Measurements from ENCODE around the gene JPT2.
"Not testable (repeated sequence)": the region's sequence is repeated elsewhere in the genome, so short reads cannot be mapped to it uniquely, and the experiment has no call there.

Gene JPT2

GRCh38 chr16:1713933-1714332 lies 35.9 kb downstream of the JPT2 start:
- Histone ChIP-seq H3K36me3 (ENCODE audit: control insufficient read depth in 2 of 2, insufficient read depth in 2 of 2, low read length in 2 of 2) (peaks cover 0 to 2% of the 10 kb centered on the region in 2 donors), H3K27ac (ENCODE audit: low read depth in 2 of 2, low read length in 2 of 2) (peak overlapping the region in 1 of 2 donors; percentile 65), H3K9ac (ENCODE audit: low read depth in 1 of 2, low read length in 2 of 2) (peak overlapping the region in 1 of 2 donors; percentile 41), H3K4me1 (ENCODE audit: control insufficient read depth in 2 of 2, insufficient read depth in 2 of 2, low read length in 2 of 2) (no peaks in the 10 kb centered on the region), H3K27me3 (ENCODE audit: control insufficient read depth in 2 of 2, insufficient read depth in 2 of 2, low read length in 2 of 2) (no peaks in the 10 kb centered on the region), H3K9me3 (ENCODE audit: control insufficient read depth in 2 of 2, low read length in 2 of 2) (no peaks in the 10 kb centered on the region), H3K4me3 (ENCODE audit: low read length in 2 of 2) (peak overlapping the region in 1 of 2 donors; percentile 42)

- Histone ChIP-seq H3K27me3 (ENCODE audit: control insufficient read depth in 2 of 2, insufficient read depth in 2 of 2, low read length in 2 of 2) (no peaks in the 10 kb centered on the region), H3K4me3 (ENCODE audit: low read length in 2 of 2) (no peak overlapping the region), H3K36me3 (ENCODE audit: control insufficient read depth in 2 of 2, insufficient read depth in 2 of 2, low read length in 2 of 2) (peaks cover 0 to 2% of the 10 kb centered on the region in 2 donors), H3K9ac (ENCODE audit: low read depth in 1 of 2, low read length in 2 of 2) (no peak overlapping the region), H3K4me1 (ENCODE audit: control insufficient read depth in 2 of 2, insufficient read depth in 2 of 2, low read length in 2 of 2) (no peaks in the 10 kb centered on the region), H3K9me3 (ENCODE audit: control insufficient read depth in 2 of 2, low read length in 2 of 2) (no peaks in the 10 kb centered on the region), H3K27ac (ENCODE audit: low read depth in 2 of 2, low read length in 2 of 2) (no peak overlapping the region)
These were observed 37.1 kb downstream of the JPT2 start for GRCh38 chr16:1715220-1715619.

- not testable (repeated sequence) for H3K4me1 ChIP-seq (ENCODE audit: control insufficient read depth in 2 of 2, insufficient read depth in 2 of 2, low read length in 2 of 2); H3K9ac ChIP-seq (ENCODE audit: low read depth in 1 of 2, low read length in 2 of 2); H3K9me3 ChIP-seq (ENCODE audit: control insufficient read depth in 2 of 2, low read length in 2 of 2); H3K4me3 ChIP-seq (ENCODE audit: low read length in 2 of 2); H3K27ac ChIP-seq (ENCODE audit: low read depth in 2 of 2, low read length in 2 of 2); H3K27me3 ChIP-seq (ENCODE audit: control insufficient read depth in 2 of 2, insufficient read depth in 2 of 2, low read length in 2 of 2); H3K36me3 ChIP-seq (ENCODE audit: control insufficient read depth in 2 of 2, insufficient read depth in 2 of 2, low read length in 2 of 2)
These were observed 40.2 kb downstream of the JPT2 start for GRCh38 chr16:1718236-1718635.

- not testable (repeated sequence) for H3K4me3 ChIP-seq (ENCODE audit: low read length in 2 of 2); H3K9me3 ChIP-seq (ENCODE audit: control insufficient read depth in 2 of 2, low read length in 2 of 2); H3K36me3 ChIP-seq (ENCODE audit: control insufficient read depth in 2 of 2, insufficient read depth in 2 of 2, low read length in 2 of 2); H3K9ac ChIP-seq (ENCODE audit: low read depth in 1 of 2, low read length in 2 of 2); H3K27ac ChIP-seq (ENCODE audit: low read depth in 2 of 2, low read length in 2 of 2); H3K27me3 ChIP-seq (ENCODE audit: control insufficient read depth in 2 of 2, insufficient read depth in 2 of 2, low read length in 2 of 2)
- H3K4me1 ChIP-seq (ENCODE audit: control insufficient read depth in 2 of 2, insufficient read depth in 2 of 2, low read length in 2 of 2): peaks cover 2 to 10% of the 10 kb centered on the region in 2 donors
These were observed 41.6 kb downstream of the JPT2 start for GRCh38 chr16:1719559-1720229.

GRCh38 chr16:1721372-1721771 lies 43.3 kb downstream of the JPT2 start:
- no peaks in the 10 kb centered on the region for H3K9me3 ChIP-seq (ENCODE audit: control insufficient read depth in 2 of 2, low read length in 2 of 2)
- peaks cover 2 to 10% of the 10 kb centered on the region in 2 donors for H3K4me1 ChIP-seq (ENCODE audit: control insufficient read depth in 2 of 2, insufficient read depth in 2 of 2, low read length in 2 of 2)
- H3K27ac ChIP-seq (ENCODE audit: low read depth in 2 of 2, low read length in 2 of 2): no peak overlapping the region
- no peaks in the 10 kb centered on the region for H3K27me3 ChIP-seq (ENCODE audit: control insufficient read depth in 2 of 2, insufficient read depth in 2 of 2, low read length in 2 of 2)
- peaks cover 4 to 10% of the 10 kb centered on the region in 2 donors for H3K36me3 ChIP-seq (ENCODE audit: control insufficient read depth in 2 of 2, insufficient read depth in 2 of 2, low read length in 2 of 2)
- H3K4me3 ChIP-seq (ENCODE audit: low read length in 2 of 2): no peak overlapping the region
- H3K9ac ChIP-seq (ENCODE audit: low read depth in 1 of 2, low read length in 2 of 2): no peak overlapping the region

- Histone ChIP-seq H3K4me1 (ENCODE audit: control insufficient read depth in 2 of 2, insufficient read depth in 2 of 2, low read length in 2 of 2) (peaks cover 2 to 10% of the 10 kb centered on the region in 2 donors), H3K36me3 (ENCODE audit: control insufficient read depth in 2 of 2, insufficient read depth in 2 of 2, low read length in 2 of 2) (peaks cover 14 to 24% of the 10 kb centered on the region in 2 donors), H3K27me3 (ENCODE audit: control insufficient read depth in 2 of 2, insufficient read depth in 2 of 2, low read length in 2 of 2) (no peaks in the 10 kb centered on the region), H3K9me3 (ENCODE audit: control insufficient read depth in 2 of 2, low read length in 2 of 2) (no peaks in the 10 kb centered on the region), H3K4me3 (ENCODE audit: low read length in 2 of 2) (no peak overlapping the region), H3K9ac (ENCODE audit: low read depth in 1 of 2, low read length in 2 of 2) (no peak overlapping the region), H3K27ac (ENCODE audit: low read depth in 2 of 2, low read length in 2 of 2) (no peak overlapping the region)
These were observed 45.5 kb downstream of the JPT2 start for GRCh38 chr16:1723450-1724147.

GRCh38 chr16:1724491-1724890 lies 46.4 kb downstream of the JPT2 start:
- Histone ChIP-seq H3K36me3 (ENCODE audit: control insufficient read depth in 2 of 2, insufficient read depth in 2 of 2, low read length in 2 of 2) (peaks cover 21 to 27% of the 10 kb centered on the region in 2 donors), H3K9ac (ENCODE audit: low read depth in 1 of 2, low read length in 2 of 2) (no peak overlapping the region), H3K27ac (ENCODE audit: low read depth in 2 of 2, low read length in 2 of 2) (no peak overlapping the region)

GRCh38 chr16:1726661-1727502 lies 48.8 kb downstream of the JPT2 start:
- H3K27me3 ChIP-seq (ENCODE audit: control insufficient read depth in 2 of 2, insufficient read depth in 2 of 2, low read length in 2 of 2): no peaks in the 10 kb centered on the region
- no peak overlapping the region for H3K27ac ChIP-seq (ENCODE audit: low read depth in 2 of 2, low read length in 2 of 2)
- no peak overlapping the region for H3K9ac ChIP-seq (ENCODE audit: low read depth in 1 of 2, low read length in 2 of 2)
- H3K4me3 ChIP-seq (ENCODE audit: low read length in 2 of 2): no peak overlapping the region
- H3K4me1 ChIP-seq (ENCODE audit: control insufficient read depth in 2 of 2, insufficient read depth in 2 of 2, low read length in 2 of 2): peaks cover under 1 to 10% of the 10 kb centered on the region in 2 donors
- peaks cover 21 to 33% of the 10 kb centered on the region in 2 donors for H3K36me3 ChIP-seq (ENCODE audit: control insufficient read depth in 2 of 2, insufficient read depth in 2 of 2, low read length in 2 of 2)
- no peaks in the 10 kb centered on the region for H3K9me3 ChIP-seq (ENCODE audit: control insufficient read depth in 2 of 2, low read length in 2 of 2)

More at GRCh38 chr16:1724491-1724890, 46.4 kb downstream of the JPT2 start:
- Histone ChIP-seq H3K27me3 (ENCODE audit: control insufficient read depth in 2 of 2, insufficient read depth in 2 of 2, low read length in 2 of 2) (no peaks in the 10 kb centered on the region), H3K4me1 (ENCODE audit: control insufficient read depth in 2 of 2, insufficient read depth in 2 of 2, low read length in 2 of 2) (peaks cover 2 to 10% of the 10 kb centered on the region in 2 donors), H3K9me3 (ENCODE audit: control insufficient read depth in 2 of 2, low read length in 2 of 2) (no peaks in the 10 kb centered on the region), H3K4me3 (ENCODE audit: low read length in 2 of 2) (no peak overlapping the region)

GRCh38 chr16:1727651-1728624 lies 49.9 kb downstream of the JPT2 start:
- H3K9ac ChIP-seq (ENCODE audit: low read depth in 1 of 2, low read length in 2 of 2): no peak overlapping the region
- no peaks in the 10 kb centered on the region for H3K9me3 ChIP-seq (ENCODE audit: control insufficient read depth in 2 of 2, low read length in 2 of 2)
- no peak overlapping the region for H3K4me3 ChIP-seq (ENCODE audit: low read length in 2 of 2)
- no peaks in the 10 kb centered on the region for H3K27me3 ChIP-seq (ENCODE audit: control insufficient read depth in 2 of 2, insufficient read depth in 2 of 2, low read length in 2 of 2)
- H3K27ac ChIP-seq (ENCODE audit: low read depth in 2 of 2, low read length in 2 of 2): no peak overlapping the region
- H3K4me1 ChIP-seq (ENCODE audit: control insufficient read depth in 2 of 2, insufficient read depth in 2 of 2, low read length in 2 of 2): peaks cover 0 to 3% of the 10 kb centered on the region in 2 donors
- peaks cover 21 to 42% of the 10 kb centered on the region in 2 donors for H3K36me3 ChIP-seq (ENCODE audit: control insufficient read depth in 2 of 2, insufficient read depth in 2 of 2, low read length in 2 of 2)
